ENCODE measurements around the gene RNPEPL1.

RNPEPL1 gene

DNA sequence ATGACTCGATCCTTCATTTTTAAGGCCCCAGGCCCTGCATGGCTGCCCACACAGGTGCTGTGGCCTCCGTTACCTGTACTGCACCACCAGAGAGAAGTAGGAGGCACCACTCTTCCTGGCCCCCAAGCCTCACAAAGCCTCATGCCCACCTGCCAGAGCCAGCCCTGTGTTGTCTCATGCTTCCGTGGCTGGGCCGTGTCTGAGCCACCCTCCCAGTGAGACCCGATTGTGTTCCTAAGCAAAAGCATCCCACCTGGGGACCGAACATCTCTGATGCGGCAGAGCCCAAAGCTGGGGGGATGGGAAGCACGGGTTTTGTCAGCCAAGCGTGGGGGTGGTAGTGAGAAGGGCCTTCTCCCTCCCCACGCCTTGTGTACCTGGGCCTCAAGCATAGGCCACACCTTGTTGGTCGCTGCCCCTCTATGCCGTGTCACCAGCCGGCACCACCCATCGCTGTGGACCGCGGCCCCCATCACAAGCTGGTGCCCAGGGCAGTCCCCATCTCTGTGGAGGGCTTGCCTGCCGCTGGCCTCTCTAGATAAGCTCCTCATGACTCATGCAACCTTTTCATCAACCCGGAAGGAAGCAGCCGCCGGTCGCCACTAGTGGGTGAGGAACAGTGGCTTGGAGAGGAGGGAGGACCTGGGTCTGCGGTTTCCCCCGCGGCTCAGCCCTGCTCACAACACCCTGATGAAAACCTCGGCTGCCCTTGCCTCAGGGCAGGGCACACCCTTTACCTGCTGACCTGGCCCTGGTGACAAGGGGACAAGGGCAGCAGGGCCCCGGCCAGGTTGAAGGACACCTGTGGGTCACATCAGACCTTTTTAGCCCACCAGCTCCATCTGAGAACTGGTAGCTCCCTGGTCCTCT, 2.7 kb upstream of the RNPEPL1 start:
- DNase-seq, result no peak

DNA sequence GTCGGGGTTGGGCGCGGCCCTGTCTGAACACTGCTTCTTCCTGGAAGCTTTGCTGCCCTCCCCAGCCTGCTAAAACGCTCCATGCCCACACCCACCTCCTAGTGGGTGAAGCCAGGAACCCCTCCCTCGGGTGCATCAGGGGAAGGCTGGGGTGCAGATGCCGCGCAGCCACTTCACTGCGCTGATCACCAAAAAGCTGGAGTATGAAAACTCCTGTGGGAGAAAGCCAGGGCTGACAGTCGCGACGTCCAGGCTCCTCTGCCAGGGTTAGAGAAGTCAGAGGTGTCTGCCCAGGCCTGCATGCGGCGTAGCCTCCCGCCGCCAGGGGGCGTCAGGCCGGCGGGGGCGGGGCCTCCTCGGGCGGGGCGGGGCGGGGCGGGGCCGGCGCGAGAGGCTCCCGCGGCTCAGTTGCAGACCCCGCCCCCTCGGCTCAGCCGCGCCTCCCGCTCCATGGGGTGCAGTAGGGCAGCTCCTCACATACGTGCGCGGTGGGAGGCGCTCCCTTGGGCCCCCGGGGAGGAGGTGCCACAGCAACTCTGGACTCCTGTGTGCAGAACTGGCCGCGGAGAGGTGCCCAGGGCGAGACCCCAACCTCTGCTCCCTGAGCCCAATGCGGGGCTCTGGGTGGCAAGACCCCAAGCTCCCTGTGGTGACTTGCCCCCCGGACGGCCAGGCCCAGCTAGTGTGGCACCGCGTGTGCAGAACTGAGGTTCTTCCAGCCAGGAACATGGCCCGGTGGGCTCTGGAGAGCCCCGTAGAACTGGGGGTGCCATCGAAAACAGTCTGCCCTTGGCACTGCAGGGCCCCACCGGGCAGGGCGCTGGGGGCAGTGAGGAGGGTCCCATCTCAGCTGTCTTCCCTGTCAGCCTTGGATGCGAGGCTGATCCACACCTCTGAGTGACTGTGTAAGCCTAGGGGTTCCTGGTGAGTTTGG, 1.8 kb upstream of the RNPEPL1 start:
- no peak for DNase-seq

DNA sequence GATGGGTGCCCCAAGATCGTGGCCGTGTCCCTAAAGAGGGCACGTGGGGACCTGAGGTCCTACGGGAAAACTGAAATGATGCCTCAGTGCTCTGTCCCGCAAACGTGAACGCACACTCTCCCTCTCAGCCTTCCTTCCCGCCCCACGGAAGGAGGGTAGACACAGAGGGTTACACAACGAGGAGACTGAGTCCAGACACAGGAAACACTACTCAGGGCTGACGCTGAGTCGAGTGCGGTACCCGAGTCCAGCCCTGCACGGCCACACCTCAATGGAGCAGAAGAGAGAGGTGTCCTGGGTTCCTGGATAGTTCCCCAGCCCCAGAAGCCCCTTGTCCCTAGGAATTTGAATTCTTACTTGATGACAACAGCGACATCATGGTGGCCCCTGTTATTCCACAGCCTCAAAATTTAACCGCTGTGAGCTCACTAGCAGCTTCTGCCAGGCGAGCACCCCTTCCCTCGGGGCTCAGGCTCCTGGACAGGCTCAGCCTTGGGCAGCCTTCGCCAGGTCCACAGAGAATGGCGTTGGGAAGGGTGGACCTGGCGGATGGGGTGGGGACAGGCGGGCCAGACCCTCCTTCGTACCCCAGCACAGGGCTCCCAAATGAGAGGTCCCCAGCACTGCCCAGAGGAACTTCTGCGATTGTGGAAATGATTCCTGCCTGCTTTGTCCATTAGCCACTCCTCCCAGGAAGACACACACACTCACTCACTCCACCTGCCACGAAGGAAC, 980 bp upstream of the RNPEPL1 start:
- no peak for DNase-seq

DNA sequence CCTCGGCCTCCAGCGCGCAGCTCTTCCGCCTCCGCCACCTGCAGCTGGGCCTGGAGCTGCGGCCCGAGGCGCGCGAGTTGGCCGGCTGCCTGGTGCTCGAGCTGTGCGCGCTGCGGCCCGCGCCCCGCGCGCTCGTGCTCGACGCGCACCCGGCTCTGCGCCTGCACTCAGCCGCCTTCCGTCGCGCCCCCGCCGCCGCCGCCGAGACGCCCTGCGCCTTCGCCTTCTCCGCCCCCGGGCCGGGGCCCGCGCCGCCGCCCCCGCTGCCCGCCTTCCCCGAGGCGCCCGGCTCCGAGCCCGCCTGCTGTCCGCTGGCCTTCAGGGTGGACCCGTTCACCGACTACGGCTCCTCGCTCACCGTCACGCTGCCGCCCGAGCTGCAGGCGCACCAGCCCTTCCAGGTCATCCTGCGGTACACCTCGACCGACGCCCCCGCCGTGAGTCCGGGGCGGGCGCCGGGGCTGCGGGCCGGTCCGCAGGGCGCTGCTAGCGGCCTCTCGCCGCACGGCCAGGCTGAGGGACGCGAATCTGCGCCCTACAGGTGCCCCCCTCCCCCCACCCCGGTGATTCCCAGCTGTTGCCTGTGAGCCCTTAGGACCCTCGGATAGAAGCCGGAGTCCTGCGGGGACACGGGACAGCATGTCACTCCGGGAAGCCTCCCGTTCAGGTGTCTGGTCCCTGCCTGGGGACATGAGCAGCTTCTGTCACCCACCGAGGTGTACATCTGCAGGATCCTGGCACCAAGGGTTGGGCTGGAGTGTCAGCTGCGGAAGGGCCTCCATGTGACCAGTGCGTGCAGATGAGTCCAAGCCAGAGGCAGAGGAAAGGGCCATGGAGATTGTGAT, 616 bp downstream of the RNPEPL1 start:
- DNase-seq, result no peak

DNA sequence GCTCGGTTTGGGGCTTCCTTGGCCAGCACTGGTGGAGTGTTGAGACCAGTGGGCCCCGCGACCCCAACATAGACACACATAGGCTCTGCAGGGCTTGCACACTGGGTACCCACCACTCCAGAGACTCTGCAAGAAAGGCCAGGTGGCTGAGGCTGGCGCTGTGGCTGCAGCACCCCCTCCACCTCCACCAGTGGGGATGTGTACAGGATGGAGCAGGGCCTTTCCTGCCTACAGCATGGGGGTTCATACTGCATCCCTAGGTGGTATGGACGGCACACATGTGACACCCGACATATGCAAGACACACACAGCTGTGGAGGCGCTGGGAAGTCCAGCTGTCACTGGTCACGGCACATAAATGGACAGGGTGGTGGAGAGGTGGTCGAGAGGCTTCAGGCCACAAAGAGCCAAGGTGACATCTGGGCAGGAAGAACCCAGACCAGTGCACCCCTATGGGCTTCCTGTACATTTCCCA, 1.3 kb downstream of the RNPEPL1 start:
- DNase-seq, result no peak

DNA sequence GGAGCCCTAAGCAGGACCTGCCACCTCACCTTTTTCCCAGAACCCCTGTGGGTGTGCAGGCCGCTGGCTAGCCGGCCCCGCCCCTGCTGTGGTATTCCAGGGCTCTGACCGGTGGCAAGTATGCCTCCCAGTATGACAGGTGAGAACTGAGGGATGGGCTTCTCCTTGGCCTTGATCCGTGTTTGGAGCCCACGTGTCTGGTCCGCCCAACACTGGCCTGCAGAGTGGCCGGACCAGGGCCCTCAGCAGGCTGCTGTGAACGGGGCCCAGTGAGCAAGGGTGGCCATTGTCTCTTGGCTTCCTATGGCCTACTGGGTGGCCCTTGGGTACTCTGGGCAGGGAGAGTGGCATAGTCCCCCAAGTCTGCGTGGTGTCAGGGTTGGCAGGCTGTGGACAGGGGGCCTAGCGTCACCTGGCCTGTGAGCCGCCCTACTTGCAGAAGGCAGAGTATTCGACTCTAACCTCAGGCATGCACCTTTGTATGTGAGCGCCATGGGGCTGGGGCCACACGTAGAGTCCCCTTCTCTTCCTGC, 1.8 kb downstream of the RNPEPL1 start:
- DNase-seq, result no peak

DNA sequence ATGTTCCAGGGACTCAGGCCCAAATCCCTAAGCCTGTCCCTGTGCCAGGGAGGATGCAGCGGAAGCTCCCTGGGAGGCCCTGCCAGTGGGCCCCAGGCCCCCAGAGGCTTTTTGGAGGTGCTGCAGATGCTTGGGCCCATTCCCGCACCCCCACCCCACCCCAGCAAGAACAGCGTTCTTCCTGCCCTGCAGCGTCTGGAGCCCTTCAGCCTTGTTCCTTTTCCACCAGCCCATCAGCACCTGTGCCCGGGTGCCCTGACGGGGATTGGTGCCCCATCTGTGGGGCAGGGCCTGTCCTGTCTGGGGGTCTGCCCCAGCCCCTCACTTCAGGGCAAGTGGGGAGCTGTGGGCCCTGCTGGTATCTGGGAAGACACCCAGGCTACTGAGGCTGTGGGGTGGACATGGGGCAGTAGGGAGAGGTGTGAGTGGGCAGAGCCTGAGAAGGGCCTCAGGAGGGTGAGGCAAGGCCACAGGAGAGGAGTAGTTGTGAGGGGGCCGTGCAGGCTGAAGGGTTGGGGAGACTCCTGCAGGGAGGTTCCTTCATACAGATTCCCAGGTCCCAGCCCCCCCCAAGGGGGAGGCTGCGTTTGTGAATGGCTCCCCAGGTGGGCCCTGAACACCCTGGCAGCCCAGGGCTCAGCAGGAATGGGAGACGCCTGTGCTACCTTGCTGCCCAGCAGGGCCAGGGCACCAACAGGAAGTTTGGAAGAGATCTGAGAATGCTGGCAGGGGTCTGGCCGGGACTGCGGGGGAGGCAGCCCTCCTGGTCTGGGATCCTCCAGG, 2.4 kb downstream of the RNPEPL1 start:
- no peak for DNase-seq

DNA sequence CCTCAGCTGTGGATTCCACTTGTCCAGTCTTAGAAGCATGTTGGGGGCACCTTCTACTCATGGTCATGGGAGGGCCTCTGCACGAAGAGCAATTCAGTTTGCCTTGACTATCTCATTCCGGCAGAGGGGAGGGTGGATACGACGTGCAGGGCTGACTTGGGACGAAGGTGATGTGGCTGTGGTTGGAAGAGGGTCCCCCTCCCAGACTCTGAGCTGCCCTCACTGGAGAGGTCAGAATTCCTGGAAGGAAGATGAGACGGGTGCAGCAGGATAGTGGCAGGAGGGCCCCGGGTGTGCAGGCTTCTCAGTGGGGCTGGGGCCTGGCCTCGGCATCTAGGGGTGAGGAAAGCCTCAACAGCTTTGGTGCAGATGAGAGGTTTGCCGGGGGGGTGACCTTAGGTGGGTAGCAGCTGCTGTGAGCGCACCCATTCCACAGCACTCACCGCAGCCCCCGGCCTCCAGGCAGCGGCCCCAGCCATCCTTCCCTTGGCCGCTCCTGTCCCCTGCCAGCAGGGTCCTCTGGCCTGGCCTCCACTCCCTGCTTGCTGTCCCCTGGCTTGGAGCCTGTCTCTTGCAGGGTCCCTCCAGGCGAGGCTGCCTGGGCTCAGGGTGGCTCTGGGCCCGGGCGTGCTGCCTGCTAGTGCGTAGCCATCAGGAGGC, 3.2 kb downstream of the RNPEPL1 start:
- no peak for DNase-seq

DNA sequence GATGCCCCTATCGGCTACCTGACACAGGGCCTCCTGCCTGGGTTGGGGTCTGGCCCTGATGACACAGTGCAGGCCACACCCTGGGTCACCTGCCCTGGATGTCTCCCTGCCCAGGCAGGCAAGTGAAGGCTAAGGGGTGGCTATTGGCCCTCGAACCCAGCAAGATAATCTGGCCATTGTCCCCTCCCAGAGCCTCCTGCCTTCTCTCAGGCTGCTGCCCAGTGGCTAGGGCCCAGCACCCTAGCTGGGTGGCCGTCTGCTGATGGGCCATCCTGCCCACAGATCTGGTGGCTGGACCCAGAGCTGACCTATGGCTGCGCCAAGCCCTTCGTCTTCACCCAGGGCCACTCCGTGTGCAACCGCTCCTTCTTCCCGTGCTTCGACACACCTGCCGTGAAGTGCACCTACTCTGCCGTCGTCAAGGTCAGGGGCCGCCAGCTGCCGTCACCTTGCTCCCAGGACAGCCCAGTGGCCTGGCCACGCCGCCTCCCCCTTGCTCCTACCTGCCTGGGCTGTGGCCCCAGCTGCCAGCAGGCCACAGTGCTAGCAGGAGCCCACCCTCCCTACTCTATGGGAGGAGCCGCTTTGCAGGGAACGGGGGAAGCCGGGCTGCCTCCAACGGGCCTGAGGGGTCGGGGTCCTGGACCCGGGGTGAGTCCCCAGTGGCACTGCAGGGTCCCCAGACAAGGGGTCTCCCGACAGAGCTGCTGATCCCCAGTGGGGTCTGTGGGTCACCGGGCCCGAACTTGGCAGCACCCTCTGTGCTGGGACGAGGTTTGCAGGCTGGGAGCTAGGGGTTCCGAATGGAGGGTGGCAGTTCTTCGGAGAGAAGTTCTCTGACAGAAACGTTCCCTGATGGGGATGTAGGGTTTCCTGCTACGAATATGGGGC, 4.1 kb downstream of the RNPEPL1 start:
- no peak for DNase-seq

DNA sequence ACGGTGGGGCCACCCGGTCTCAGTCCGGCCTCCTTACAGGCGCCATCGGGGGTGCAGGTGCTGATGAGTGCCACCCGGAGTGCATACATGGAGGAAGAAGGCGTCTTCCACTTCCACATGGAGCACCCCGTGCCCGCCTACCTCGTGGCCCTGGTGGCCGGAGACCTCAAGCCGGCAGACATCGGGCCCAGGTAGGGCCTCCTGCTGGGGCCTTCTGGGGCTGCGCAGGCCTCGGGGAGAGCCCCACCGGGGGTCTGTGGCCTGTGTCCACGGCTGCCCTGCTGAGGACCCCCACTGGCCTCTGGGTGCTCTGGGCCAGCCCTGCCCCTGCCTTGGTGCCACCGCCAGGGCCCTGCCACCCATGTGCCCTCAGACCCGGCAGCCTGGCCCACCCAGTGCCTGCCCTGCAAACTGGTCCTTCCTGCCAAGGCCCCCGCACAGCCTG, 4.8 kb downstream of the RNPEPL1 start:
- no peak for DNase-seq

DNA sequence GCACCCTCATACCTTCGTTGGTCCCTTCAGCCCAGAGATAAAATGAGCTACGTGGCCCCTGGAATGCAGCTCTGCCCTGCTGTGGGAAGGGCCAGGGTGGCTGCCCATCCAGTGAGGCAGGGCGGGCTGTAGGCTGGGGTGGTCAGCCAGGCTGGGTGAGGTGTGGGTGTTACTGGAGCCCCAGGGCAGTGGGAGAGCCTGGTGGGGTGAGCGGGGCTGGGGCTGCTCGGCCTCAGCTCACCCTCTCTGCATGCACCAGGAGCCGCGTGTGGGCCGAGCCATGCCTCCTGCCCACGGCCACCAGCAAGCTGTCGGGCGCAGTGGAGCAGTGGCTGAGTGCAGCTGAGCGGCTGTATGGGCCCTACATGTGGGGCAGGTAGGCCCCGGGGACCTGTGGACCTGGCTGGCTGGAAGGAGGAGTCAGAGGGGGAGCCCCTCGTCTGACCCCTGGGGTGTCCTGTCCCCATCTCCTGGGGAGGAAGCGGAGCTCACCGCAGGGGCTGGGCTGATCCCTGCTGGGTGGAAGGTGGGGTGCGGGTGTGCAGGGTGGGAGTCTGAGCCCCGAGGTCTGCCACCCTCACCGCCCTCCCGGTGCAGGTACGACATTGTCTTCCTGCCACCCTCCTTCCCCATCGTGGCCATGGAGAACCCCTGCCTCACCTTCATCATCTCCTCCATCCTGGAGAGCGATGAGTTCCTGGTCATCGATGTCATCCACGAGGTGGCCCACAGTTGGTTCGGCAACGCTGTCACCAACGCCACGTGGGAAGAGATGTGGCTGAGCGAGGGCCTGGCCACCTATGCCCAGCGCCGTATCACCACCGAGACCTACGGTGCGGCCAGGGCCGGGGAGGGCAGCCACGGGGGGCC, 5.5 kb downstream of the RNPEPL1 start:
- no peak for DNase-seq

DNA sequence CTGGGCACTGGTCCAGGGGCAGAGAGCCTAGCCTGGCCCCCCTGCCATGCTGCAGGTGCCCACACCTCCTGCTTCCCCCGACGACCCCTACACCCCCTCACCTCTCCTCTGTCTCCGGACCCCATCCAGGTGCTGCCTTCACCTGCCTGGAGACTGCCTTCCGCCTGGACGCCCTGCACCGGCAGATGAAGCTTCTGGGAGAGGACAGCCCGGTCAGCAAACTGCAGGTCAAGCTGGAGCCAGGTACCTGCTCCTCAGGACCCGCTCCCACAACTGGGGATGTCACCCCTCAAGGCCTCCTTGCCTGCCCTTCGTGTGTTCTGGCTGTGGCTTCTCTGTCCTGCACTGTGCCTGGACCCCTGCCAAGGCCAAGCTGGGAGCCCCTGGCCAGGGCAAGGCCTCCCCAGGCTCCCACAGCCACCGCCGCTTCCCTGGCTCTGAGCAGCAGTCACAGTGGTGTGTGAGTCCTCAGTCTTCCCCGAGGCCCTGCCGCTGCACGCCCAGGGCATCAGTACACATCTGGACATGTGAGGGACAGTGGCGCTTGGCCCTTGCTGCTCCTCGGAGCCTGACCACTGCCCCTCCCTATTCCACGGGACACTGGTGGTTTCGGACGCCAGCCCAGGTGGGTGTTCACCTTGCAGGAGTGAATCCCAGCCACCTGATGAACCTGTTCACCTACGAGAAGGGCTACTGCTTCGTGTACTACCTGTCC, 6.3 kb downstream of the RNPEPL1 start:
- no peak for DNase-seq

DNA sequence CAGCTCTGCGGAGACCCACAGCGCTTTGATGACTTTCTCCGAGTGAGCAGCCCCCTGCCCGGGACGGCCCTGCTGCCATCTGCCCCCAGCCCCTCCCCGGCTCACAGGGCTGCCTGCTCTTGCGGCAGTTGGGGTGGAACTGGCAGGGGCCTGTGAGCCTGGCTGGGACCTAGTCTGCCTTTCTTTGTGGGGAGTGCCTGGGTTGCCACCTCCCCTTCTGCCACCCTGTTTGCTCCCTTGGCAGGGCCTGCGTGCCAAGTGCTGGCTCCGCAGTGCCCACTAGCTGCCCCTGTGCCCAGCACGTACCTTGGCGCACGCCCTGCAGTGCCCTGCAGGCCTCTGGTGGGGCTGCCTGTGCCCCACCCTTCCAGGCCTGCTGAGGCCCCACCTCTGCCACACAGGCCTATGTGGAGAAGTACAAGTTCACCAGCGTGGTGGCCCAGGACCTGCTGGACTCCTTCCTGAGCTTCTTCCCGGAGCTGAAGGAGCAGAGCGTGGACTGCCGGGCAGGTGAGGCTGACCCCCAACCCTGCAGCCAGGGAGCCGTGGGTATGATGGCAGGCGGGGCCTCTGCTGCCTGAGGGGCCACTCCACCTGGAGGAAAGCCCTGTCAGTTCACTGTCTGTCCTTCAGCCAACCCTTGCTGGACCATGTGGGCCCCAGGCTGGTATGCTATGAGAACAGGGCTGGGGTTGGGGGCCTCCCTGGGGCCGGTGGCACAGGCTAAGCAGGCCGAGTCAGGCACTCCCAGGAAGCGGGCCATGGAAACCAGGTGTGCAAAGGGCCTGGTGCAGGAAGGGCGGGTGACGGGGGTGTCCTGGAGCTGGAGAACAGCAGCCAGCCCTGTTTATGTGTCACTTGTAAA, 7.0 kb downstream of the RNPEPL1 start:
- DNase-seq, result no peak

DNA sequence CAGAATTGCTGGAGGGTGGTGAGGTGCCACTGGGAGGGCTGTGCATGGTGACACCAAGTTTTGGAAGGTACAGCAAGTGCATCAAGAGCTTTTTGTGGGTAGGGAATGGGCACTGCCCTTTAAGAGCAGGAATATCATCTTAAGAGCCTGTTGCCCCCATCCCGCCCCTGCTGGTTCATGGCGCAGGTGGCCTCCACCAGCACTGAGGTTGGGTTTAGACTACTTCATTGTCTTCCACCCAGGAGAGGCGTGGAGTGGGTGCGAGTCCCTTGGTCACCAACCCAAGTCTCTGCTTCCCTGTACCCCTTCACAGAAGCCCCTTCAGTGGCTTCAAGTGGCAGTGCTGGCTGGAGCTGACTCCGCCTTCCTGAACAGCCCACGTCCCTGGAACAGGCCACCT, 7.8 kb downstream of the RNPEPL1 start:
- DNase-seq, result no peak

DNA sequence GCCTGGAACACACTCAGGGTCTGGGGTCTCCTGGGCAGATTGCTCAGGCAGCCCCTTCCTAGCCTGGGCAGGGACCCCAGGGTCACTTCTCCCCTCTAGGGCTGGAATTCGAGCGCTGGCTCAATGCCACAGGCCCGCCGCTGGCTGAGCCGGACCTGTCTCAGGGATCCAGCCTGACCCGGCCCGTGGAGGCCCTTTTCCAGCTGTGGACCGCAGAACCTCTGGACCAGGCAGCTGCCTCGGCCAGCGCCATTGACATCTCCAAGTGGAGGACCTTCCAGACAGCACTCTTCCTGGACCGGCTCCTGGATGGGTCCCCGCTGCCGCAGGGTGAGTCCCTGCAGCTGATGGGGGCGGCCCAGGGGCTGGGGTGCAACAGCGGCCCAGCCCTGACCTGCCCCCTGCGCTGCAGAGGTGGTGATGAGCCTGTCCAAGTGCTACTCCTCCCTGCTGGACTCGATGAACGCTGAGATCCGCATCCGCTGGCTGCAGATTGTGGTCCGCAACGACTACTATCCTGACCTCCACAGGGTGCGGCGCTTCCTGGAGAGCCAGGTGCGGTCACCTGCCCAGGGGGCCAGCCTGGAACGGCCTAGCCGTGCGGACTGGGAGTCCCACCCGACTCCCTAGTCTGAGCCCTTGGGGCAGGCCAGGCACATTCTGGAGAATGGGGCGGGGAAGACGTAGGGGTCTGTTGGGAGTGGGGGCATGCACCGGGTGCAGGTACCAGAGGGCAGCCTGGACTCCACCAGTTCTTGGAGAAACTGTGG, 8.3 kb downstream of the RNPEPL1 start:
- no peak for DNase-seq

Data from NCI-H2081 treated with DMSO at 0.1 percent for 48 hours (cell line).